Measurements from ENCODE around the gene TIAL1. TPM values are rescaled to one million over a fixed set of nuclear protein-coding genes. Genes with fewer than 3 reads are reported as not detected.

TIAL1 gene
- total and polyA plus RNA-seq, 2 of the 13 experiments (the other 11 are each of a cell fraction or from before 2014, with no cell fraction given), result 31.5 to 148 TPM

DNA sequence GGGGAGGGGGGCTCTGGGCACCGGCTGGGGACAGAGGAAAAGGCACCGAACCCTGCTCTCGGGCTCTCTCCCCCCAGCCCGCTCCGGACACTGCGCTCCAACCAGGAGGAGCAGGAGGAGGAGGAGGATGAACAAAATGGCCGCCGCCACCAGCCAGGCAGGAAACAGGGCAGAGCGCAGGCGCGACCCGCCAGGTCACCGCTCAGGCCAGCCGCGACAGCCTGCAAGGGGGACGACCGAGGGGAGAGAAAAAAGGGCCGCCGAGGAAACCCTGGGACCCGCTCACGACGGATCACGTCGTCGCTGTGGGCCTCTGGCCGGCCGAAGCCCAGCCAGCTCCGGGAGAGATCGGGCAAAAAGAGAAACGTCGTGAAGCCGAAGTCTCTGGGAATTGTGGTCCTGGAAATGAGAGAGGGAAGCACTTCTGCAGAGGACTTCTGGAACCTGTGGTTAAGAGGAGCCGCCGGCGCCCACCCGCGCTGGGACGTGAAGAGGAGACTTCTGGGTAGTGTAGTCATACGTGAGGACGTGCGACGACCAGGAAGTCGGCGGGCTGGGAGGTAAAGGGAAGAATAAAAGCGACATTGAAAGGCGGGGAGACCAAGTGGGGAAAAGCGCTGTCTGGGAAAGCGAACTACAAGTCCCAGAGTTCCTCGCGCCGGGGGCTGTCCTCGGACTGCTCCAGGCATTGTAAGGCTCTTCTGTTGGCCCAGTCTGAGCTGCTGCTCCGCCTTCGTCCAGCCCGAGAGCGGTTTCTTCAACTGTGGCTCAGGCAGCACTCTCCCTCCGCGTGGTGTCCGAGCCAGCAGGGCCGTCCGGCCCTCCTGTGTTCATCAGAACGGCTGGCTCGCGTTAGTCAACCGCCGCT lies at the start of gene TIAL1 (continued):
- TF ChIP-seq, protein P1, sequence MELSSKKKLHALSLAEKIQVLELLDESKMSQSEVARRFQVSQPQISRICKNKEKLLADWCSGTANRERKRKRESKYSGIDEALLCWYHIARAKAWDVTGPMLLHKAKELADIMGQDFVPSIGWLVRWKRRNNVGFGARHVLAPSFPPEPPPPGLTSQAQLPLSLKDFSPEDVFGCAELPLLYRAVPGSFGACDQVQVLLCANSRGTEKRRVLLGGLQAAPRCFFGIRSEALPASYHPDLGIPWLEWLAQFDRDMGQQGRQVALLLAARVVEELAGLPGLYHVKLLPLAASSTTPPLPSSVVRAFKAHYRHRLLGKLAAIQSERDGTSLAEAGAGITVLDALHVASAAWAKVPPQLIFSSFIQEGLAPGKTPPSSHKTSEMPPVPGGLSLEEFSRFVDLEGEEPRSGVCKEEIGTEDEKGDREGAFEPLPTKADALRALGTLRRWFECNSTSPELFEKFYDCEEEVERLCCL (CRISPR knock-in tag; IDR thresholded peaks at IDR 0.05; ENCODE audit: borderline replicate concordance), result no peak
- peak; percentile 74 for TF ChIP-seq ZNF614 (CRISPR knock-in tag; IDR thresholded peaks at IDR 0.05; ENCODE audit: borderline replicate concordance)
- TF ChIP-seq, protein P2, sequence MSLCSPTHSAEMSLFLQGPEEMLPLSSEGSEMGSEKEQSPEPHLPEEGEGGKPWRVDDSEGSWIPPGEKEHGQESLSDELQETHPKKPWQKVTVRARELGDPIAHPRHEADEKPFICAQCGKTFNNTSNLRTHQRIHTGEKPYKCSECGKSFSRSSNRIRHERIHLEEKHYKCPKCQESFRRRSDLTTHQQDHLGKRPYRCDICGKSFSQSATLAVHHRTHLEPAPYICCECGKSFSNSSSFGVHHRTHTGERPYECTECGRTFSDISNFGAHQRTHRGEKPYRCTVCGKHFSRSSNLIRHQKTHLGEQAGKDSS (CRISPR knock-in tag; IDR thresholded peaks at IDR 0.05; ENCODE audit: borderline replicate concordance, low read depth), result peak; percentile 71; the same call in 1 of the 2 replicates
- TF ChIP-seq CSRNP1 (CRISPR knock-in tag; IDR thresholded peaks at IDR 0.05), result peak; percentile 94
- TF ChIP-seq ZKSCAN1 (IDR thresholded peaks at IDR 0.05; ENCODE audit: low read length), result no peak
- TF ChIP-seq ZNF746 (CRISPR knock-in tag; IDR thresholded peaks at IDR 0.05), result 0 out of 2 replicates have a peak, but pooled peaks have one; percentile 43
- peak; percentile 20; the same call in 1 of the 2 replicates for TF ChIP-seq NR2F2 (IDR thresholded peaks at IDR 0.05; ENCODE audit: borderline replicate concordance, low read depth)
- TF ChIP-seq MIER2 (CRISPR knock-in tag; IDR thresholded peaks at IDR 0.05), result no peak
- peak; percentile 62 for TF ChIP-seq CCAR2 (optimal IDR thresholded peaks at IDR 0.05; ENCODE audit: low read depth, low read length)
- TF ChIP-seq ISX (CRISPR knock-in tag; conservative IDR thresholded peaks at IDR 0.05), result no peak
- TF ChIP-seq, protein P3, sequence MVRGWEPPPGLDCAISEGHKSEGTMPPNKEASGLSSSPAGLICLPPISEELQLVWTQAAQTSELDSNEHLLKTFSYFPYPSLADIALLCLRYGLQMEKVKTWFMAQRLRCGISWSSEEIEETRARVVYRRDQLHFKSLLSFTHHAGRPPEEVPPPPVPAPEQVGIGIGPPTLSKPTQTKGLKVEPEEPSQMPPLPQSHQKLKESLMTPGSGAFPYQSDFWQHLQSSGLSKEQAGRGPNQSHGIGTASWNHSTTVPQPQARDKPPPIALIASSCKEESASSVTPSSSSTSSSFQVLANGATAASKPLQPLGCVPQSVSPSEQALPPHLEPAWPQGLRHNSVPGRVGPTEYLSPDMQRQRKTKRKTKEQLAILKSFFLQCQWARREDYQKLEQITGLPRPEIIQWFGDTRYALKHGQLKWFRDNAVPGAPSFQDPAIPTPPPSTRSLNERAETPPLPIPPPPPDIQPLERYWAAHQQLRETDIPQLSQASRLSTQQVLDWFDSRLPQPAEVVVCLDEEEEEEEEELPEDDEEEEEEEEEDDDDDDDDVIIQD (CRISPR knock-in tag; IDR thresholded peaks at IDR 0.05; ENCODE audit: low read depth), result no peak
- TF ChIP-seq SAFB2 (CRISPR knock-in tag; IDR thresholded peaks at IDR 0.05; ENCODE audit: borderline replicate concordance, low read depth), result no peak
- TF ChIP-seq, protein P4, sequence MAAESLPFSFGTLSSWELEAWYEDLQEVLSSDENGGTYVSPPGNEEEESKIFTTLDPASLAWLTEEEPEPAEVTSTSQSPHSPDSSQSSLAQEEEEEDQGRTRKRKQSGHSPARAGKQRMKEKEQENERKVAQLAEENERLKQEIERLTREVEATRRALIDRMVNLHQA (CRISPR knock-in tag; IDR thresholded peaks at IDR 0.05), result no peak
- TF ChIP-seq ZNF720 (CRISPR knock-in tag; IDR thresholded peaks at IDR 0.05), result no peak
- no peak for TF ChIP-seq PHF21A (CRISPR knock-in tag; IDR thresholded peaks at IDR 0.05)
- TF ChIP-seq EZH2 (conservative IDR thresholded peaks at IDR 0.05; ENCODE audit: low read depth, low read length), result no peak
- TF ChIP-seq ZNF670 (CRISPR knock-in tag; IDR thresholded peaks at IDR 0.05; ENCODE audit: borderline replicate concordance), result 0 out of 2 replicates have a peak, but pooled peaks have one; percentile 3

Measured in HepG2 (cell line).